Natural killer cell (primary cell): ENCODE measurements around the gene BAG5. TPM values are rescaled to one million over a fixed set of nuclear protein-coding genes. Genes with fewer than 3 reads are reported as not detected.
A peak's percentile ranks its signal among the peaks of the same experiment; 100 is the strongest.

Experiments
- ATAC-seq, 3 donors: fragments of 150-1000 bp in 2 of 3; fragments of 200-7000 bp in 1 of 3; cut with Tn5 transposase; 1 replicate in 1 of 3; 2 replicates in 2 of 3; pipeline ENCODE4 v1.10.0; 2021; ENCODE audit warnings: mild to moderate bottlenecking in 2 of 3, moderate library complexity in 2 of 3
- DNase-seq, 2 donors: peaks; one replicate each; pipeline versions ENCODE4 v3.0.0 to v3.0.0-alpha.2; 2013 to 2021; ENCODE audit warnings: mixed read lengths in 1 of 2
- H3K27ac ChIP-seq: one replicate; pipeline ENCODE4 v1.5.1; 2013; ENCODE audit warnings: mild to moderate bottlenecking, low read length
- H3K27me3 ChIP-seq: one replicate; pipeline ENCODE4 v1.6.1; 2013; ENCODE audit warnings: low read length; ENCODE audit not compliant: control insufficient read depth, insufficient read depth
- H3K36me3 ChIP-seq: one replicate; pipeline ENCODE4 v1.6.1; 2013; ENCODE audit warnings: low read length; ENCODE audit not compliant: control insufficient read depth, insufficient read depth
- H3K4me1 ChIP-seq: one replicate; pipeline ENCODE4 v1.6.1; 2013; ENCODE audit warnings: low read length; ENCODE audit not compliant: control insufficient read depth, insufficient read depth
- H3K4me3 ChIP-seq: one replicate; pipeline ENCODE4 v1.5.1; 2013; ENCODE audit warnings: low read length
- H3K9me3 ChIP-seq: one replicate; pipeline ENCODE4 v1.6.1; 2013; ENCODE audit warnings: low read length; ENCODE audit not compliant: control insufficient read depth, insufficient read depth
- H3K27ac Mint-ChIP-seq, 2 donors: one replicate each; pipeline ENCODE4 v1.8.0; 2022; ENCODE audit warnings: mild to moderate bottlenecking in 2 of 2, mixed read lengths in 2 of 2, moderate library complexity in 1 of 2
- H3K27me3 Mint-ChIP-seq, 2 donors: one replicate each; pipeline ENCODE4 v1.8.0; 2022; ENCODE audit warnings: low read depth in 2 of 2, mixed read lengths in 2 of 2
- H3K36me3 Mint-ChIP-seq: one replicate; pipeline ENCODE4 v1.8.0; 2022; ENCODE audit warnings: mixed read lengths
- H3K4me1 Mint-ChIP-seq, 2 donors: one replicate each; pipeline ENCODE4 v1.8.0; 2022; ENCODE audit warnings: mixed read lengths in 2 of 2
- H3K4me3 Mint-ChIP-seq: one replicate; pipeline ENCODE4 v1.8.0; 2022; ENCODE audit warnings: mild to moderate bottlenecking, moderate library complexity, mixed read lengths
- H3K9me3 Mint-ChIP-seq, 2 donors: one replicate each; pipeline ENCODE4 v1.8.0; 2022; ENCODE audit warnings: mixed read lengths in 2 of 2
- WGBS: methylation state at CpG from one replicate; pipeline ENCODE4 v1.1.7; 2013; ENCODE audit warnings: missing lambda C conversion rate; ENCODE audit not compliant: insufficient coverage; 5-methylcytosine and 5-hydroxymethylcytosine counted together
- intact Hi-C: fragments of 100-400 bp; cut with micrococcal nuclease; formaldehyde crosslinking; loops from one replicate; pipeline ENCODE4 v1.14.2; 2022
- total RNA-seq, 4 donors: library from RNA; stranded (reverse); fragments of 120-200 nt in 1 of 4; gene quantifications; one replicate each; pipeline versions ENCODE4 v1.2.3 to v1.2.4, GENCODE V29; 2013 to 2022
- TF ChIP-seq, protein P1 (sequence below): fragments of 200-600 bp; IDR thresholded peaks from one replicate; pipeline ENCODE4 v1.8.0; 2022; ENCODE audit warnings: antibody characterized with exemption

BAG5 gene
- total RNA-seq, 3 donors from 2014 or later (not counting 1 experiment from before 2014, with no cell fraction given) = 36.1 to 48.0 (median 47.0) TPM

DNA sequence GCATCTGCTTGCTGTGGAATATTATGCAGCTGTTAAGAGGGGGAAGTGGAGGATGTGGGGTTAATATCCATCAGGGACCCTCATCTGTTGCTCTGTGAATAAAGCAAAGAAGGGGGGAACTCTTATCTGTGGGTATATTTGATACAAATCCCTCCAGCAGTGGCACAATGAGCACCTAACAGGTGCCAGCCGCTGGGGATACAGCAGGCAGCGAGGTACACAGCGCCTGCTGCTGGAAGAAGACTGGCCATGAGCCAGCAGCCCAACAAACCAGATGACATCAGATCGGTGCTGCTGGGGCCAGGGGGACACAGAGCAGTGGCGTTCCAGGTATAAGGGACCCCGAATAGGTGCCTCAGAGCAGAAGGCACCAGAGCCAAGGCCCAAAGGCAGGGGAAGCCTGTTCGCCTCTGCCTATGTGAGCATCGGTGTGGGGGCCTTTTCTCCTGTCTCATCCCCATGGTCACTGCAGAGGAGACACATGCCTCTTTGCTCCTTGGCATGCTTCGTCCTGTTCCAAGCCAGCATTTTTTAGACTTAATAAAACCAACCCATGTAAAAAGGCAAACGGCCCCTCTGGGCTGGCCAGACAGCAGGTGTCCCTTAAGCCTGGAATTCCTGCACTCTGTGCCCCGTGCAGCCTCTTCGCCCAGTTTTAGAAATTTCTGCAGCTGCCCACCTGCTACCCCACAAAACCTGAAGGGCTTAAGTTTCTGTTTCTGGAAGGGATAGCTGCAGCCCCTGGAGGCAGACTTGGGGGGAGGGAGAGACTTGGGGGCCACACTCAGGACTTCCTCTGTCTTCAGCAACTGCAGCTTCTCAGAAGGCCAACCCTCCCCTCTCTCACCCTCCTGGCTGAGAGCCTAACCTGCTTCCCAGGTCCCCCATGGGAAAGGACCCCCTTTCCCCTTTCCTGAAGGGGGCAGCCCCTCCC lies 38.2 kb downstream of the BAG5 start:
- Histone ChIP-seq H3K4me1 (peaks cover 48% of the 10 kb centered on the region), H3K27me3 (peaks cover 5% of the 10 kb centered on the region), H3K27ac (no peak overlapping the region), H3K9me3 (no peaks in the 10 kb centered on the region), H3K36me3 (no peaks in the 10 kb centered on the region), H3K4me3 (no peak overlapping the region)
- H3K27ac Mint-ChIP-seq = no peak overlapping the region
- no peak overlapping the region for H3K4me3 Mint-ChIP-seq
- no peak for DNase-seq
- no peaks in the 10 kb centered on the region for H3K9me3 Mint-ChIP-seq
- peaks cover 10 to 29% of the 10 kb centered on the region in 2 donors for H3K4me1 Mint-ChIP-seq
- ATAC-seq = no peak
- TF ChIP-seq, protein P1, sequence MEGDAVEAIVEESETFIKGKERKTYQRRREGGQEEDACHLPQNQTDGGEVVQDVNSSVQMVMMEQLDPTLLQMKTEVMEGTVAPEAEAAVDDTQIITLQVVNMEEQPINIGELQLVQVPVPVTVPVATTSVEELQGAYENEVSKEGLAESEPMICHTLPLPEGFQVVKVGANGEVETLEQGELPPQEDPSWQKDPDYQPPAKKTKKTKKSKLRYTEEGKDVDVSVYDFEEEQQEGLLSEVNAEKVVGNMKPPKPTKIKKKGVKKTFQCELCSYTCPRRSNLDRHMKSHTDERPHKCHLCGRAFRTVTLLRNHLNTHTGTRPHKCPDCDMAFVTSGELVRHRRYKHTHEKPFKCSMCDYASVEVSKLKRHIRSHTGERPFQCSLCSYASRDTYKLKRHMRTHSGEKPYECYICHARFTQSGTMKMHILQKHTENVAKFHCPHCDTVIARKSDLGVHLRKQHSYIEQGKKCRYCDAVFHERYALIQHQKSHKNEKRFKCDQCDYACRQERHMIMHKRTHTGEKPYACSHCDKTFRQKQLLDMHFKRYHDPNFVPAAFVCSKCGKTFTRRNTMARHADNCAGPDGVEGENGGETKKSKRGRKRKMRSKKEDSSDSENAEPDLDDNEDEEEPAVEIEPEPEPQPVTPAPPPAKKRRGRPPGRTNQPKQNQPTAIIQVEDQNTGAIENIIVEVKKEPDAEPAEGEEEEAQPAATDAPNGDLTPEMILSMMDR = no peak
- intact Hi-C loops = no loop called here
- WGBS = 82% methylated on average over 12 of the region's 12 CpGs
- H3K36me3 Mint-ChIP-seq = no peaks in the 10 kb centered on the region
- H3K27me3 Mint-ChIP-seq = peaks cover 0 to 3% of the 10 kb centered on the region in 2 donors

DNA sequence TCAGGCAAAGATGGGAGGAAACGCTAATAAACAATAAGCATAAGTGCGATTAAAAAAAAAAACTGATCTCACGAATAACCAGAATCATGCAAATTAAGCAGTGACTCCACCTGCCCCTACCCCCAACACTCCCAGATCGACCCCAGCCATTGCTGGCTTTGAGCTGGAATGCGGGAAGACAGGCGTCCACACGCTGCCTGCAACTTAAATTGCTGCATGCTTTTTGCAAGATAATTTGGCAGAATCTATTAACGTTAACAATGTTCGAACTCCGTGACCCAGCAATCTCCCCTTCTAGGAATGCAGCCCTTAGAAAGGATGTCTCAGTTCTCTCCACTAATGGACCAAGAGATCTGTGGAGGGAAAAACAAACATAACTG lies 38.9 kb downstream of the BAG5 start:
- Histone ChIP-seq H3K27me3 (peaks cover 5% of the 10 kb centered on the region), H3K4me3 (no peak overlapping the region), H3K27ac (no peak overlapping the region), H3K4me1 (peaks cover 45% of the 10 kb centered on the region), H3K9me3 (no peaks in the 10 kb centered on the region), H3K36me3 (no peaks in the 10 kb centered on the region)
- DNase-seq = no peak
- WGBS = 78% methylated on average over 10 of the region's 10 CpGs
- TF ChIP-seq, protein P1 = no peak
- Mint-ChIP-seq H3K4me1 (peaks cover 10 to 29% of the 10 kb centered on the region in 2 donors), H3K27me3 (peaks cover 0 to 6% of the 10 kb centered on the region in 2 donors), H3K27ac (no peak overlapping the region), H3K9me3 (no peaks in the 10 kb centered on the region), H3K4me3 (peak overlapping the region; percentile 2), H3K36me3 (no peaks in the 10 kb centered on the region)
- intact Hi-C loops = no loop called here
- ATAC-seq = no peak

DNA sequence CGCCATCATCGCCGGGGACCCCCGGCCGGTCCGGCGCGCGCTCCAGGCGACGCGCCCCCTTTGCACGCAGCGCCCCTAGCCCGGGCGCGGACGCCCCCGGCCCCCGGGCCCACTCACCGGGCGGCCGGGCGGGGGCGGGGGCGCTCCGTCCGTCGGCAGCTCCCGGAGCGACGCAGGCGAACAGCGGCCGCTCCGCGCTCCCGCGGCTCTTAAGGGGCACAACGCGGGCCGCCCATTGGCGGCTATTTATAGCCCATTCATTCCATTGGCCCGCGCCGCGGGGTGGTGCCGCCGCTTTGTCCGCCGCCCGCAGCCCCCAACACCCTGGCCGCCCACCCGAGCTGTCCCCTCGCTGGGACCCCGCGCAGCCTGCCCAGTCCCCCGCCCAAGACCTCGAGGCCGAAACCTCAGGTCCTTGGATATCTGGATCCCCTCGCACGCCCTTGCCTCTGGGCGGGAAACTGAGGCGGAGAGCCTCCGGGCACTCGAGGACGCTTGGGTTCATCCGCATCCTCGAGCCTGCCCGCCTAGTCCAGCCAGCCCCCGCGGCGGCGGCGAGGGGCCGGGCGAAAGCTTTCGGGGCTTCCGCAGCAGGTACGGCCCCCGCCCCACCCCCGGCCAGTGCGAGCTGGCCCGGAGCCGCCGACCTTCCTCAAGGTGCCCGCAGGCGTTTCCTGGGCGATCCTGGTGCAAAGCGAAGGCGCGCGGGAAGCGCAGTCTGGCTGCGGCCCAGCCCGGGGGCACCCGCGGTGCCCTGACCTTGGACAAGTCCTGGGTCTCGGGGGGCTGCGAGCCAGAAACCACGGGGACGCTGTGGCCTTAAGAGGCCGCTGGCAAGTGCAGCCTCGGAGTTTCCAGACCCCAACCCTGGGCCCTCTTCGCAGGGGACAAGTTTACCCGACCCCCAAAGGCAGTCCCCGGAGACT lies 39.5 kb downstream of the BAG5 start, which contains the start of gene CKB:
Gene CKB (minus strand): TSS at position 182 of the 926 bp plus-strand sequence. CDS start 337 bp downstream, outside the sequence.
- no peaks in the 10 kb centered on the region for H3K36me3 ChIP-seq
- no peaks in the 10 kb centered on the region for H3K36me3 Mint-ChIP-seq
- no peaks in the 10 kb centered on the region for H3K9me3 ChIP-seq
- intact Hi-C loops = no loop called here
- H3K9me3 Mint-ChIP-seq = no peaks in the 10 kb centered on the region
- TF ChIP-seq, protein P1 = no peak
- H3K27ac Mint-ChIP-seq = no peak within 1 kb of the TSS
- H3K4me1 ChIP-seq = peaks cover 38% of the 10 kb centered on the region
- DNase-seq (peak in 1 of 2 donors; percentile 47), ATAC-seq (no peak)
- WGBS = 8% methylated on average over 107 of the region's 107 CpGs
- peaks cover 10 to 23% of the 10 kb centered on the region in 2 donors for H3K4me1 Mint-ChIP-seq
- peak within 1 kb of the TSS; percentile 47 for H3K4me3 Mint-ChIP-seq
- peaks cover 5% of the 10 kb centered on the region for H3K27me3 ChIP-seq
- peaks cover 0 to 6% of the 10 kb centered on the region in 2 donors for H3K27me3 Mint-ChIP-seq
- H3K27ac ChIP-seq = no peak within 1 kb of the TSS
- no peak within 1 kb of the TSS for H3K4me3 ChIP-seq
